ENCODE measurements around the gene TMEM109.

Gene TMEM109

GRCh38 chr11:60954421-60954820, 40.5 kb downstream of the TMEM109 start:
- peaks cover 5% of the 10 kb centered on the region for H3K4me1 ChIP-seq (ENCODE audit: control insufficient read depth, insufficient read depth, low read length, poor library complexity, severe bottlenecking)
- 79 to 96% methylated on average over 4 of the region's 5 CpGs for WGBS, 2 experiments (ENCODE audit: insufficient coverage in 2 of 2)
- no peaks in the 10 kb centered on the region for H3K9me3 ChIP-seq (ENCODE audit: control insufficient read depth, low read length)
- no peak overlapping the region for H3K27ac ChIP-seq (ENCODE audit: low read depth, low read length, severe bottlenecking)
- no peaks in the 10 kb centered on the region for H3K36me3 ChIP-seq (ENCODE audit: control insufficient read depth, insufficient read depth, low read length)
- no peak overlapping the region for H3K4me3 ChIP-seq (ENCODE audit: extremely low read depth, insufficient read depth, low read length, poor library complexity, severe bottlenecking)

- no peaks in the 10 kb centered on the region for H3K36me3 ChIP-seq (ENCODE audit: control insufficient read depth, insufficient read depth, low read length)
These were observed 41.6 kb downstream of the TMEM109 start for GRCh38 chr11:60955571-60955970.

GRCh38 chr11:60957188-60957587, 43.2 kb downstream of the TMEM109 start:
- Histone ChIP-seq H3K9me3 (ENCODE audit: control insufficient read depth, low read length) (no peaks in the 10 kb centered on the region), H3K36me3 (ENCODE audit: control insufficient read depth, insufficient read depth, low read length) (no peaks in the 10 kb centered on the region), H3K27ac (ENCODE audit: low read depth, low read length, severe bottlenecking) (no peak overlapping the region), H3K4me1 (ENCODE audit: control insufficient read depth, insufficient read depth, low read length, poor library complexity, severe bottlenecking) (peaks cover 2% of the 10 kb centered on the region), H3K4me3 (ENCODE audit: extremely low read depth, insufficient read depth, low read length, poor library complexity, severe bottlenecking) (no peak overlapping the region)
- WGBS, 2 experiments (ENCODE audit: insufficient coverage in 2 of 2), result 91 to 98% methylated on average over 2 to 4 of the region's 4 CpGs

More at GRCh38 chr11:60955571-60955970, 41.6 kb downstream of the TMEM109 start:
- no peak overlapping the region for H3K4me3 ChIP-seq (ENCODE audit: extremely low read depth, insufficient read depth, low read length, poor library complexity, severe bottlenecking)
- peaks cover 5% of the 10 kb centered on the region for H3K4me1 ChIP-seq (ENCODE audit: control insufficient read depth, insufficient read depth, low read length, poor library complexity, severe bottlenecking)
- H3K9me3 ChIP-seq (ENCODE audit: control insufficient read depth, low read length), result no peaks in the 10 kb centered on the region
- no peak overlapping the region for H3K27ac ChIP-seq (ENCODE audit: low read depth, low read length, severe bottlenecking)
- 68 to 69% methylated on average over 4 of the region's 5 CpGs for WGBS, 2 experiments (ENCODE audit: insufficient coverage in 2 of 2)

- H3K36me3 ChIP-seq (ENCODE audit: control insufficient read depth, insufficient read depth, low read length), result no peaks in the 10 kb centered on the region
- 92 to 96% methylated on average over 2 to 3 of the region's 6 CpGs for WGBS, 2 experiments (ENCODE audit: insufficient coverage in 2 of 2)
- H3K9me3 ChIP-seq (ENCODE audit: control insufficient read depth, low read length), result no peaks in the 10 kb centered on the region
- no peaks in the 10 kb centered on the region for H3K4me1 ChIP-seq (ENCODE audit: control insufficient read depth, insufficient read depth, low read length, poor library complexity, severe bottlenecking)
- H3K27ac ChIP-seq (ENCODE audit: low read depth, low read length, severe bottlenecking), result no peak overlapping the region
- H3K4me3 ChIP-seq (ENCODE audit: extremely low read depth, insufficient read depth, low read length, poor library complexity, severe bottlenecking), result no peak overlapping the region
These were observed 45.5 kb downstream of the TMEM109 start for GRCh38 chr11:60959431-60959830.

DNA sequence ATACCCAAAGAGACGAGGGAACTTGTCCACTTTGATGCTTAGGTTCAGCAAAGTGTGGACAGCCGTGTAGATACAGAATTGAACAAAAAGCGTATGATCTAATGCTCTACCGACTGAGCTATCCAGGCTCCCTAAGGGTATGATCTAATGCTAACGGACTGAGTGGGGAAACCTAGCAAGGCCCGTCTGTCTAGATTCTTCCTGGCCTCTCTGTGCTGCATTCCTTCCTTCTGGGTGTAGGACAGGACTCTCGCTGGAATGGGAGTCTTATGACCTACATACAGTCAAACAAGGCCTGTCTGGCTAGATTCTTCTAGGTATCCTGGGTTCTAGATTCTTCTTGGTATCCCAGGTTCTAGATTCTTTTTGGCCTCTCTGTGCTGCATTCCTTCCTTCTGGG, 46.4 kb downstream of the TMEM109 start:
- Histone ChIP-seq H3K36me3 (ENCODE audit: control insufficient read depth, insufficient read depth, low read length) (no peaks in the 10 kb centered on the region), H3K9me3 (ENCODE audit: control insufficient read depth, low read length) (no peaks in the 10 kb centered on the region), H3K4me3 (ENCODE audit: extremely low read depth, insufficient read depth, low read length, poor library complexity, severe bottlenecking) (no peak overlapping the region), H3K27ac (ENCODE audit: low read depth, low read length, severe bottlenecking) (no peak overlapping the region), H3K4me1 (ENCODE audit: control insufficient read depth, insufficient read depth, low read length, poor library complexity, severe bottlenecking) (no peaks in the 10 kb centered on the region)
- WGBS, 2 experiments (ENCODE audit: insufficient coverage in 2 of 2), result 92 to 95% methylated on average over 6 to 7 of the region's 7 CpGs

DNA sequence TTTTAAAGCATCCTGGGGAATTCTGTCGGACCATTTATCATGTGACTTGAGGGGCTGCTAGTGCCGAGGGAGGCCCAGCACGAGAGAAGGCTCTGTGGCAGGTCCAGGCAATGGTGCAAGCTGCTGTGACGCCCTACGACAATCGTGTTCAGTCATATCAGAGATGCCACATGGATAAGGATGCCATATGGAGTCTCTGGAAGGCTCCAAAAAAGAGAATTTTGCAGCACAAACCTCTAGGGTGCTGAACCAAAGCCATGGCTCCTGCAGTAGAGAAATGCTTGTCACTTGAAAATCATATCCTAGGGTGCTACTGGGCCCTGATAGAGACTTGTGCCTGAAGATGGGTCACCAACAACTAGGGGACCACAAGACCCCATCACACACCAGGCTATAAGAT, 50.8 kb downstream of the TMEM109 start:
- Histone ChIP-seq H3K9me3 (ENCODE audit: control insufficient read depth, low read length) (no peaks in the 10 kb centered on the region), H3K27ac (ENCODE audit: low read depth, low read length, severe bottlenecking) (no peak overlapping the region), H3K4me3 (ENCODE audit: extremely low read depth, insufficient read depth, low read length, poor library complexity, severe bottlenecking) (no peak overlapping the region), H3K4me1 (ENCODE audit: control insufficient read depth, insufficient read depth, low read length, poor library complexity, severe bottlenecking) (no peaks in the 10 kb centered on the region), H3K36me3 (ENCODE audit: control insufficient read depth, insufficient read depth, low read length) (no peaks in the 10 kb centered on the region)
- WGBS, 2 experiments (ENCODE audit: insufficient coverage in 2 of 2), result 88 to 91% methylated on average over 6 of the region's 6 CpGs

- no peak overlapping the region for H3K4me3 ChIP-seq (ENCODE audit: extremely low read depth, insufficient read depth, low read length, poor library complexity, severe bottlenecking)
- 90 to 100% methylated on average over 2 of the region's 4 CpGs for WGBS, 2 experiments (ENCODE audit: insufficient coverage in 2 of 2)
- H3K4me1 ChIP-seq (ENCODE audit: control insufficient read depth, insufficient read depth, low read length, poor library complexity, severe bottlenecking), result no peaks in the 10 kb centered on the region
- H3K36me3 ChIP-seq (ENCODE audit: control insufficient read depth, insufficient read depth, low read length), result no peaks in the 10 kb centered on the region
- H3K27ac ChIP-seq (ENCODE audit: low read depth, low read length, severe bottlenecking), result no peak overlapping the region
- no peaks in the 10 kb centered on the region for H3K9me3 ChIP-seq (ENCODE audit: control insufficient read depth, low read length)
These were observed 52.9 kb downstream of the TMEM109 start for GRCh38 chr11:60966890-60967289.

DNA sequence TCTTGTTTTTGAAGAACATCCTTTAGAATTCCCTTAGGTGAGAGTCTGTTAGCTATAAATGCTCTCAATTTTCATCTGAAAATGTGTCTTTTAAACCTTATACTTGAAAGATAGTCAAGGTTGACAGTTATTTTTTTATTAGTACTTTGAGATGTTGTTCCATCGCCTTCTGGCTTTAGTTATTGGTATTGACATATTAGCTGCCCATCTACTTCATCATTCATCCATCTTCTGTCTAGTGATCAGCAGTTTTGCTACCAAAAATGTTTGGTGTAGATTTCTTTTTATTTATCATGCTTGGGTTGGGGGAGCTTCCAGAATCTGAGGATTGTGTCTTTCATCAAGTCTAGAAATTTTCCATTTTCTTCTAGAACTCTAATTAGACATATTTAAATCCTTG, 54.3 kb downstream of the TMEM109 start:
- H3K9me3 ChIP-seq (ENCODE audit: control insufficient read depth, low read length), result no peaks in the 10 kb centered on the region
- H3K36me3 ChIP-seq (ENCODE audit: control insufficient read depth, insufficient read depth, low read length), result no peaks in the 10 kb centered on the region
- no peak overlapping the region for H3K4me3 ChIP-seq (ENCODE audit: extremely low read depth, insufficient read depth, low read length, poor library complexity, severe bottlenecking)
- H3K4me1 ChIP-seq (ENCODE audit: control insufficient read depth, insufficient read depth, low read length, poor library complexity, severe bottlenecking), result no peaks in the 10 kb centered on the region
- H3K27ac ChIP-seq (ENCODE audit: low read depth, low read length, severe bottlenecking), result no peak overlapping the region
- WGBS, 2 experiments (ENCODE audit: insufficient coverage in 2 of 2), result no CpG with 5 or more reads among the region's 1 CpG

DNA sequence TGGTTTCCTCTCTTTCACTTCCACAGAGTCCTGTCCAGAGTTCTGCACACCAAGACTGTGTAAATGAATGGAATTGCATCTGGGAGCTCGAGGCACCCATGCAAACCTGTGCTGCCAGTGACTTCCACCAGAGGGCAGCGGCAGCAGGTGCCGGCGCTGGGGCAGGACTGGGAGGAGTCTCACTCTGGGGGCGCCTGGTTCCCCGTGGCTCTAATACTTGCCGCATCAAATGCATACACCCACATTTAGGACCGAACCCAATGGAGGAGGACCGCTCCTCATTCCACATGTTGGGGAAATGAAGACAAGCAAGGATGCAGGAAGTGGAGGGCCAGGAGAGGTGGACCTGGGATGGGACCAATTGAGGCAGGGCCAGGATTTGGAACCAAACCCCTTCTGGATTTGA, 56.4 kb downstream of the TMEM109 start:
- H3K4me3 ChIP-seq (ENCODE audit: extremely low read depth, insufficient read depth, low read length, poor library complexity, severe bottlenecking), result no peak overlapping the region
- 19 to 50% methylated on average over 5 of the region's 9 CpGs for WGBS, 2 experiments (ENCODE audit: insufficient coverage in 2 of 2)
- H3K36me3 ChIP-seq (ENCODE audit: control insufficient read depth, insufficient read depth, low read length), result no peaks in the 10 kb centered on the region
- no peaks in the 10 kb centered on the region for H3K9me3 ChIP-seq (ENCODE audit: control insufficient read depth, low read length)
- H3K27ac ChIP-seq (ENCODE audit: low read depth, low read length, severe bottlenecking), result no peak overlapping the region
- no peaks in the 10 kb centered on the region for H3K4me1 ChIP-seq (ENCODE audit: control insufficient read depth, insufficient read depth, low read length, poor library complexity, severe bottlenecking)

DNA sequence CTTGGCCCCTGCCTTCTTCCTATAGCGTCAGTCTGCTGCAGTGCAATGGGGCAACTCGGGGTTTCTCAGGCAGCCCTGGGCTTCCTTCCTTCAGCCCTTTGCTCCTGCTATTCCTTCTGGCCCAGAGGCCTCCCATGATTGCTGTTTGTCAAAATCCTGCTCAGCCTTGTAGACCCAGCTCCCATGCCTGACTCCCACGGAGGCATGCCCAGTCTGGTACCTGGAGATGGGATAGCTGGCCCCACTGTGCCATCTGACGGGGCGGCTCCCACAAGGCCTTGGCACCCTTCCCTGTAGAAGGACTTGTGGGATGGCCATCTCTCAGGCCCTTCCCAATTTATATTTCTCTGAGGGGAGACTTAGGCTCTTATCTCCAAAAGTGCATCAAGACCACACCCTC, 56.9 kb downstream of the TMEM109 start:
- Histone ChIP-seq H3K27ac (ENCODE audit: low read depth, low read length, severe bottlenecking) (no peak overlapping the region), H3K9me3 (ENCODE audit: control insufficient read depth, low read length) (no peaks in the 10 kb centered on the region), H3K4me1 (ENCODE audit: control insufficient read depth, insufficient read depth, low read length, poor library complexity, severe bottlenecking) (no peaks in the 10 kb centered on the region), H3K4me3 (ENCODE audit: extremely low read depth, insufficient read depth, low read length, poor library complexity, severe bottlenecking) (no peak overlapping the region), H3K36me3 (ENCODE audit: control insufficient read depth, insufficient read depth, low read length) (no peaks in the 10 kb centered on the region)
- 75 to 89% methylated on average over 3 to 5 of the region's 5 CpGs for WGBS, 2 experiments (ENCODE audit: insufficient coverage in 2 of 2)

- H3K4me1 ChIP-seq (ENCODE audit: control insufficient read depth, insufficient read depth, low read length, poor library complexity, severe bottlenecking), result no peaks in the 10 kb centered on the region
- no peak within 1 kb of the TSS for H3K27ac ChIP-seq (ENCODE audit: low read depth, low read length, severe bottlenecking)
- H3K9me3 ChIP-seq (ENCODE audit: control insufficient read depth, low read length), result no peaks in the 10 kb centered on the region
- 90 to 92% methylated on average over 14 to 15 of the region's 16 CpGs for WGBS, 2 experiments (ENCODE audit: insufficient coverage in 2 of 2)
- no peak within 1 kb of the TSS for H3K4me3 ChIP-seq (ENCODE audit: extremely low read depth, insufficient read depth, low read length, poor library complexity, severe bottlenecking)
- no peaks in the 10 kb centered on the region for H3K36me3 ChIP-seq (ENCODE audit: control insufficient read depth, insufficient read depth, low read length)
These were observed 57.6 kb downstream of the TMEM109 start, which contains the start of gene CD6 for GRCh38 chr11:60971520-60971919. CD6 (plus strand) TSS chr11:60971680; CDS start chr11:60971866, 186 bp downstream.

Measured in mesodermal cell (in vitro differentiated cells).